ENCODE results near the gene ZNF407. TPM values are rescaled to one million over a fixed set of nuclear protein-coding genes. Genes with fewer than 3 reads are reported as not detected.

Gene ZNF407
- total RNA-seq, 1 donor from 2014 or later = 13.2 TPM

GRCh38 chr18:74567822-74568221 is 29.8 kb upstream of the ZNF407 start:
- Mint-ChIP-seq H3K4me1 (no peaks in the 10 kb centered on the region), H3K9me3 (peaks cover 3% of the 10 kb centered on the region), H3K4me3 (no peak overlapping the region), H3K27ac (ENCODE audit: unreplicated experiment) (no peak overlapping the region), H3K27me3 (ENCODE audit: low read depth) (peaks cover 11% of the 10 kb centered on the region), H3K36me3 (ENCODE audit: low read depth) (peaks cover 3% of the 10 kb centered on the region)
- TF ChIP-seq CTCF (conservative IDR thresholded peaks at IDR 0.05) = no peak
- no peak for DNase-seq (ENCODE audit: low read depth, low spot score)

GRCh38 chr18:74569401-74569800 is 28.3 kb upstream of the ZNF407 start:
- H3K4me1 Mint-ChIP-seq = no peaks in the 10 kb centered on the region
- no peak overlapping the region for H3K27ac Mint-ChIP-seq (ENCODE audit: unreplicated experiment)
- no peak for DNase-seq (ENCODE audit: low read depth, low spot score)

GRCh38 chr18:74570266-74570665 is 27.4 kb upstream of the ZNF407 start:
- DNase-seq (ENCODE audit: low read depth, low spot score) = no peak
- peaks cover 6% of the 10 kb centered on the region for H3K36me3 Mint-ChIP-seq (ENCODE audit: low read depth)
- no peaks in the 10 kb centered on the region for H3K4me1 Mint-ChIP-seq
- TF ChIP-seq CTCF (conservative IDR thresholded peaks at IDR 0.05) = no peak
- no peak overlapping the region for H3K27ac Mint-ChIP-seq (ENCODE audit: unreplicated experiment)
- H3K27me3 Mint-ChIP-seq (ENCODE audit: low read depth) = peaks cover 18% of the 10 kb centered on the region
- H3K9me3 Mint-ChIP-seq = peaks cover 7% of the 10 kb centered on the region
- H3K4me3 Mint-ChIP-seq = no peak overlapping the region

More at GRCh38 chr18:74569401-74569800, 28.3 kb upstream of the ZNF407 start:
- Mint-ChIP-seq H3K9me3 (peaks cover 7% of the 10 kb centered on the region), H3K36me3 (ENCODE audit: low read depth) (peaks cover 6% of the 10 kb centered on the region), H3K27me3 (ENCODE audit: low read depth) (peaks cover 14% of the 10 kb centered on the region), H3K4me3 (no peak overlapping the region)
- TF ChIP-seq CTCF (conservative IDR thresholded peaks at IDR 0.05) = no peak

- Mint-ChIP-seq H3K9me3 (peaks cover 7% of the 10 kb centered on the region), H3K27me3 (ENCODE audit: low read depth) (peaks cover 18% of the 10 kb centered on the region), H3K4me1 (no peaks in the 10 kb centered on the region), H3K4me3 (no peak overlapping the region), H3K27ac (ENCODE audit: unreplicated experiment) (no peak overlapping the region), H3K36me3 (ENCODE audit: low read depth) (peaks cover 3% of the 10 kb centered on the region)
- DNase-seq (ENCODE audit: low read depth, low spot score) = no peak
- TF ChIP-seq CTCF (conservative IDR thresholded peaks at IDR 0.05) = no peak
These were observed 25.6 kb upstream of the ZNF407 start for GRCh38 chr18:74571895-74572680.

GRCh38 chr18:74573053-74573452 is 24.6 kb upstream of the ZNF407 start:
- no peak for DNase-seq (ENCODE audit: low read depth, low spot score)
- no peak for TF ChIP-seq CTCF (conservative IDR thresholded peaks at IDR 0.05)
- Mint-ChIP-seq H3K4me3 (no peak overlapping the region), H3K9me3 (peaks cover 7% of the 10 kb centered on the region), H3K27me3 (ENCODE audit: low read depth) (peaks cover 20% of the 10 kb centered on the region), H3K27ac (ENCODE audit: unreplicated experiment) (no peak overlapping the region), H3K36me3 (ENCODE audit: low read depth) (peaks cover 3% of the 10 kb centered on the region), H3K4me1 (no peaks in the 10 kb centered on the region)

All from neural crest cell (in vitro differentiated cells).